ENCODE measurements around the gene ASAH2. TPM values are rescaled to one million over a fixed set of nuclear protein-coding genes. Genes with fewer than 3 reads are reported as not detected.

Gene ASAH2
- total RNA-seq, 1 experiment from 2014 or later: 4.6 TPM

- no peak for TF ChIP-seq CTCF (conservative IDR thresholded peaks at IDR 0.05)
- H3K27ac ChIP-seq (ENCODE audit: insufficient read length, low read depth, low read length): no peak overlapping the region
- H3T11ph ChIP-seq (ENCODE audit: low read length): no peak overlapping the region
- H3K9me3 Mint-ChIP-seq: no peaks in the 10 kb centered on the region
- no peaks in the 10 kb centered on the region for H3K4me1 Mint-ChIP-seq
- no peaks in the 10 kb centered on the region for H3K4me1 ChIP-seq (ENCODE audit: insufficient read depth, low read length)
- no peak for DNase-seq
- H2BK20ac ChIP-seq (ENCODE audit: low read depth, low read length, poor library complexity, severe bottlenecking): no peak overlapping the region
- H3K79me2 ChIP-seq (ENCODE audit: insufficient read depth, low read length): no peaks in the 10 kb centered on the region
- H3K4me3 Mint-ChIP-seq: no peak overlapping the region
- no CpG with 5 or more reads among the region's 5 CpGs for WGBS (ENCODE audit: extremely low coverage, insufficient read length, low lambda C conversion rate)
- H4K5ac ChIP-seq (ENCODE audit: insufficient read length, low read depth, low read length): no peak overlapping the region
- H3K27me3 ChIP-seq (ENCODE audit: insufficient read depth, low read length): no peaks in the 10 kb centered on the region
- H2BK120ac ChIP-seq (ENCODE audit: low read depth, low read length, poor library complexity, severe bottlenecking): no peak overlapping the region
- H3K4me2 ChIP-seq (ENCODE audit: insufficient read depth, insufficient read length, low read length): no peak overlapping the region
- H2AK5ac ChIP-seq (ENCODE audit: insufficient read length, low read length): no peak overlapping the region
- H3K4ac ChIP-seq (ENCODE audit: low read depth, low read length): no peak overlapping the region
- H3K56ac ChIP-seq (ENCODE audit: insufficient read length, low read depth, low read length): no peak overlapping the region
- H3K27me3 Mint-ChIP-seq (ENCODE audit: low read depth): peaks cover 3% of the 10 kb centered on the region; the same call in 1 of the 2 replicates
- H3K79me1 ChIP-seq (ENCODE audit: insufficient read depth, low read depth, low read length, poor library complexity, severe bottlenecking): no peaks in the 10 kb centered on the region
- H4K8ac ChIP-seq (replicated peaks; ENCODE audit: insufficient read length, low read depth, low read length): no peak overlapping the region
- H3K23ac ChIP-seq (ENCODE audit: insufficient read length, low read depth, low read length): no peak overlapping the region
- H3K36me3 Mint-ChIP-seq (ENCODE audit: insufficient read depth in 1 of 3, low read depth in 3 of 3): no peaks in the 10 kb centered on the region
- no peak overlapping the region for H3K18ac ChIP-seq (ENCODE audit: insufficient read length, low read depth, low read length)
- H3K9me3 ChIP-seq (ENCODE audit: control insufficient read depth, low read depth, low read length): no peaks in the 10 kb centered on the region
- H3K9ac ChIP-seq (ENCODE audit: extremely low read depth, insufficient read length, low read length): no peak overlapping the region
- H3K27ac Mint-ChIP-seq: no peak overlapping the region
- no peaks in the 10 kb centered on the region for H4K20me1 ChIP-seq (ENCODE audit: control insufficient read depth, insufficient read depth, insufficient read length)
- no peak overlapping the region for H2BK15ac ChIP-seq (ENCODE audit: low read depth, low read length)
- H2BK12ac ChIP-seq (ENCODE audit: insufficient read length, low read depth, low read length): no peak overlapping the region
- no peak overlapping the region for H3K14ac ChIP-seq (ENCODE audit: insufficient read depth, low read length)
- H2AFZ ChIP-seq (ENCODE audit: low read length): no peak overlapping the region
- no peak overlapping the region for H4K91ac ChIP-seq (ENCODE audit: insufficient read length, low read depth, low read length)
- H3K23me2 ChIP-seq (ENCODE audit: insufficient read length, low read depth, low read length, poor library complexity, severe bottlenecking): no peaks in the 10 kb centered on the region
- no peak overlapping the region for H2BK5ac ChIP-seq (ENCODE audit: insufficient read length, low read length)
Measured at GRCh38 chr10:50248598-50248997, 2.7 kb downstream of the ASAH2 start.
